Stimulated activated CD4-positive, alpha-beta T cell treated with anti-CD3 and anti-CD28 coated beads, Interleukin-15, amount 100 ng/mL, for 48 hours (primary cell): ENCODE results near the gene MX1.

ENCODE experiments used
- DNase-seq, 2 donors: peaks; one replicate each; pipeline ENCODE4 v3.0.0-alpha.2; 2020; ENCODE audit warnings: low read depth in 2 of 2

The MX1 gene

GRCh38 chr21:41425954-41426675 lies at the start of gene MX1:
TSS of gene MX1 (plus strand) at chr21:41426239. CDS start at chr21:41432071, 5,832 bp downstream.
- DNase-seq: peak; percentile 75 to 78

- DNase-seq: no peak
Observed at GRCh38 chr21:41377715-41378114, 48.3 kb upstream of the MX1 start.

- DNase-seq: no peak
Observed at GRCh38 chr21:41378849-41379248, 47.2 kb upstream of the MX1 start.

GRCh38 chr21:41379901-41380300 lies 46.1 kb upstream of the MX1 start:
- DNase-seq: no peak

- no peak for DNase-seq
Observed at GRCh38 chr21:41381731-41382130, 44.3 kb upstream of the MX1 start.

GRCh38 chr21:41387042-41387819 lies 38.8 kb upstream of the MX1 start:
- no peak for DNase-seq

- DNase-seq: no peak
Observed at GRCh38 chr21:41387824-41388223, 38.2 kb upstream of the MX1 start.

- no peak for DNase-seq
Observed at GRCh38 chr21:41388259-41388658, 37.8 kb upstream of the MX1 start.

GRCh38 chr21:41390043-41390639 lies 35.9 kb upstream of the MX1 start:
- DNase-seq: no peak

GRCh38 chr21:41393876-41394465 lies 32.1 kb upstream of the MX1 start:
- no peak for DNase-seq

GRCh38 chr21:41396558-41397075 lies 29.4 kb upstream of the MX1 start:
- no peak for DNase-seq

- no peak for DNase-seq
Observed at GRCh38 chr21:41397471-41397891, 28.6 kb upstream of the MX1 start.

GRCh38 chr21:41398251-41398650 lies 27.8 kb upstream of the MX1 start:
- no peak for DNase-seq

GRCh38 chr21:41398831-41399230 lies 27.2 kb upstream of the MX1 start:
- no peak for DNase-seq

- DNase-seq: no peak
Observed at GRCh38 chr21:41399246-41399800, 26.7 kb upstream of the MX1 start.

GRCh38 chr21:41402231-41402630 lies 23.8 kb upstream of the MX1 start:
- no peak for DNase-seq

GRCh38 chr21:41402796-41403195 lies 23.2 kb upstream of the MX1 start:
- DNase-seq: no peak

GRCh38 chr21:41403331-41403730 lies 22.7 kb upstream of the MX1 start:
- no peak for DNase-seq

GRCh38 chr21:41403966-41404365 lies 22.1 kb upstream of the MX1 start:
- DNase-seq: no peak

- DNase-seq: no peak
Observed at GRCh38 chr21:41405321-41405720, 20.7 kb upstream of the MX1 start.

- no peak for DNase-seq
Observed at GRCh38 chr21:41406340-41406739, 19.7 kb upstream of the MX1 start.
